Measurements from ENCODE around the gene CNOT11.
"Not testable (repeated sequence)": the region's sequence is repeated elsewhere in the genome, so short reads cannot be mapped to it uniquely, and the experiment has no call there.

Gene CNOT11

DNA sequence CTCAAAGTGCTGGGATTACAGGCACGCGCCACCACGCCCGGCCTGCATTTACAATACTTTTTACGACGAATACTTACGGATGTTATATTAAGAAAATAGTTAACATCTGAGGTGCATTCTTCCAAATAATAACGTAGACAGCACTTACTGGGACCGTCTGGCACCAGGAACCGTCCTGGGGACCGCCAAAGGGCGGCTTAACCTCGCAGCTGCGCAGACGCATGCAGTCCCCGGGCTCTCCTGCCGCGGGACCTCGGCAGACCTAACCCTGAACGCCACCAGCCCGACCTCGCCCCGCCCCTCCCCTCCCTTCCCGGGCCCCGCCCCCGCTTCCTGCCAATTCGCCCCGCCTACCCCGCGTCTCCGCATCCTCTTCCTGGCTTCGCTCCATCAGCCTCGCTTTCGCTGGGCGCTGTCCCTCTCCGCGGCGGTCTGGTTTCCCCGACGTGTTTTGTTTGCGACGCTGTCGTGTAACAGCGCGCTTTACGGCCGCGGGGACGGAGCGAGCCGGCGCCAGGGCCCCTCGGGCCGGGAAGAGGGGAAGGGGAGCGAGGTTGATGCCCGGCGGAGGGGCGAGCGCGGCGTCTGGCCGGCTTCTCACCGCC lies at the start of gene CNOT11:
Gene CNOT11, plus strand, starts transcription at position 479 of the 605 bp plus-strand sequence. Its CDS starts 79 bp downstream, at position 558.
- DNase-seq (ENCODE audit: low spot score): peak; percentile 98

DNA sequence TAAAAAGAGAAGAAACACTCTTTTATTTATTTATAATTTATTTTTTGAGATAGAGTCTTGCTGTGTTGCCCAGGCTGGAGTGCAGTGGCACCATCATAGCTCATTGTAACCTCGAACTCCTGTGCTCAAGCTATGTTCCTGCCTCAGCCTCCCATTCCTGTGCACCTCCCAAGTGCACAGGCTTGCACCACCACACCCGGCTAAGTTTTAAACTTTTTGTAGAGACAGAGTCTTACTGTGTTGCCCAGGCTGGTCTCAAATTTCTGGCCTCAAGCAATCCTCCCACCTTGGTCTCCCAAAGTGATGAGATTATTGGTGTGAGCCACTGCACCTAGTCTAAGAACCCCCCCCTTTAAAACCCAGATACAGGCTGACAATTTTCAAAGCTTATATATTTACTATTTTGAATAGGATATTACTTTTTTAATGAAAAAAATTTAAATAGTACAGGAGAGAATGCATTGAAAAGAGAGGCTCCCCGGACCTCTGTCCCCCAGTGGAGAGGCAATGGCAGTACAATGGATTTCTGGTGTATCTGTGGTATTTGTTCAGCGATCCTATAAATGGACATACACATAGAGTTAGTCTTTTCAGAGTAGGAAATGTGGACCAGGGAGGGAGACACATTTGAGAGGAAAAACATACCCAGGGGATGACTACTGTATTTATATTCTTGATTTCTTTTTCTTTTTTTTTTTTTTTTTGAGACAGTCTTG lies 48.1 kb upstream of the CNOT11 start:
- no peak for DNase-seq (ENCODE audit: low spot score)

DNA sequence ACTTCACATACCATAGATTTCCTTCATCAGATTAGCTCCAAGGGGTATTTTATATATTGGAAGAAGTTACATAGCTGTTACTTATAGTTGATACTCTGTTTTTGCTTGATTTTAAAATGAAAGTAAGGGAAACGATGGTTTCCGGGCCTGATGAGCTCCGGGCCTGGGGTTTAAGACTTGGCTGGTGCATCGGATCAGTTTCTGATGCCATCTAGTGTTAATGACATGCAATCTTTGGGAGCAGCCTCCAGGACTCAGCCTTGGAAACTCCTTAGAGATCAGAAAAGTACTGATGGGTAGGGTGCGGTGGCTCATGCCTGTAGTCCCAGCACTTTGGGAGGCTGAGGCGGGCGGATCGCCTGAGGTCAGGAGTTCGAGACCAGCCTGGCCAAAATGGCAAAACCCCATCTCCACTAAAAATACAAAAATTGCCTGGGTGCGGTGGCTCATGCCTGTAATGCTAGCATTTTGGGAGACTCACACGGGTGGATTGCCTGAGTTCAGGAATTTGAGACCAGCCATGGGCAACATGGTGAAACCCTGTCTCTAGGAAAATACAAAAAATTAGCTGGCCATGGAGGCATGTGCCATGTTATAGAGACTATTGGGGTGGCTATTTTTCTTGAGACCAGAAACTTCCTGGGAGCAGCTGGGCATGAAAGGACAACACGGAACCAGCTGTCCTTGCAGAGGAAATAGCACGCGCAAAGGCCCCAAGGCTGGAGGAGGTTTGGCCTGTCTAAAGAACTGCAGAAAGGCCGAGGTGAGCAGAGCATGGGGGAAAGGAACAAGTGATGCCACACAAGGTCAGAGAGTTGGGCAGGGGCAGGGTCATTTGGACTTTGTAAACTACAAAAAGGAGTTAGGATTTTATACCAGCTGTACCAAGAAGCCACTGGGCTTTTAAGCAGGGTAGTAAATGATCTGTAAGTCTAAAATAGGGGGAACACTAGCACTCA lies 46.9 kb upstream of the CNOT11 start:
- peak; percentile 83 for DNase-seq (ENCODE audit: low spot score)

GRCh38 chr2:101208830-101209229 lies 43.9 kb upstream of the CNOT11 start:
- no peak for DNase-seq (ENCODE audit: low spot score)

GRCh38 chr2:101219246-101219645 lies 33.4 kb upstream of the CNOT11 start:
- no peak for DNase-seq (ENCODE audit: low spot score)

- DNase-seq (ENCODE audit: low spot score): not testable (repeated sequence)
Observed at GRCh38 chr2:101220091-101220490, 32.6 kb upstream of the CNOT11 start.

DNA sequence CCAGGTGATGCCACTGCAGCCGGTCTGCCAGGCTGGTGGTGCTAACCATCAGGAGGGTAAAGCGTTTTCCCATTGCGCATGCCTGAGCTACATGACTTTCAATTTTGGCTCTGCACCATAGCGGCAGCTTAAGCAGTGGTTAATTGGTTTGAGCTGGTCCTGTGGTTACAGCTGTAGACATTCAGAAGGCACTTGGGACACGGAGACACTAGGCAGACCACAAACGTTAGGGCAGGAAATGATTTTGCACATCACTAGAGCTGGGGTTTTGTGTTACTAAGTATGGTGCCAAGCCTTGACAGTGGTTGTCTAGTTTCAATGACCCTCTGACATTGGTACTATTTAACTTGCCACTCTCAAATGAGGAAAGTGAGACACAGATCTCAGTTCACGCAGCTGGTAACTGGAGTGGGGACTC lies 28.9 kb upstream of the CNOT11 start:
- DNase-seq (ENCODE audit: low spot score): no peak

GRCh38 chr2:101230541-101231001 lies 22.1 kb upstream of the CNOT11 start:
- peak; percentile 45 for DNase-seq (ENCODE audit: low spot score)

GRCh38 chr2:101231240-101231639 lies 21.4 kb upstream of the CNOT11 start:
- no peak for DNase-seq (ENCODE audit: low spot score)

GRCh38 chr2:101231937-101232730 lies 20.6 kb upstream of the CNOT11 start:
- DNase-seq (ENCODE audit: low spot score): no peak

GRCh38 chr2:101232770-101233169 lies 19.9 kb upstream of the CNOT11 start:
- DNase-seq (ENCODE audit: low spot score): no peak

- no peak for DNase-seq (ENCODE audit: low spot score)
Observed at GRCh38 chr2:101234169-101234938, 18.3 kb upstream of the CNOT11 start.

DNA sequence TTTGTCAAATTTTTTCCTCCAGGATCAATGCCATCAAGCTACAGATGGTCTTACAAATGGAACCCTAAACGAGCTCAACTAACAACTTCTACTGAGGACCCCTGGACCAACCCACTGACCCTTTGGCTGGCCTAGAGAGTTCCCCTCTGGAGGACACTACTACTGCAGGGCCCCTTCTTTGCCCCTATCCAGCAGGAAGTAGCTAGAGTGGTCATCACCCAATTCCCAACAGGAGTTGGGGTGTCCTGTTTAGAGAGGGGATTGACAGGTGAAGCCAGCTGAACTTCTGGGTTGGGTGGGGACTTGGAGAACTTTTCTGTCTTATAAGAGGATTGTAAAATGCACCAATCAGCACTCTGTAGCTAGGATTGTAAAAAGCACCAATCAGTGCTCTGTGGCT lies 16.7 kb upstream of the CNOT11 start:
- DNase-seq (ENCODE audit: low spot score): not testable (repeated sequence)

GRCh38 chr2:101237944-101238343 lies 14.7 kb upstream of the CNOT11 start:
- DNase-seq (ENCODE audit: low spot score): not testable (repeated sequence)

- no peak for DNase-seq (ENCODE audit: low spot score)
Observed at GRCh38 chr2:101238930-101239759, 13.5 kb upstream of the CNOT11 start.

- DNase-seq (ENCODE audit: low spot score): not testable (repeated sequence)
Observed at GRCh38 chr2:101239760-101240118, 12.9 kb upstream of the CNOT11 start.

- DNase-seq (ENCODE audit: low spot score): not testable (repeated sequence)
Observed at GRCh38 chr2:101240694-101241093, 12.0 kb upstream of the CNOT11 start.

DNA sequence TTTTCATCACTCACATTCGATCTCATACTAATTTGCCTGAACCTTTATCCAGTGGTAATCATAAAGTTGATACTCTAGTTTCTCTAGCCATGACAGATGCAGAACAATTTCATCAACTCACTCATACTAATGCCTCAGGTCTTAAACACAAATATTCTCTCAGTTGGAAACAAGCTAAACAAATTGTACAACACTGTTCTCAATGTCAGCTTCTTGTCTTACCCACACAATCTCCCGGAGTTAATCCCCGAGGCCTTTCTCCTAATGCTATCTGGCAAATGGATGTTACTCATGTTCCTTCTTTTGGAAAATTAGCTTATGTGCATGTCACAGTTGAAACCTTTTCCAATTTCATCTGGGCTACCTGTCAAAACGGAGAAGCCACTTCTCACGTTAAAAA lies 11.5 kb upstream of the CNOT11 start:
- no peak for DNase-seq (ENCODE audit: low spot score)

GRCh38 chr2:101244373-101244772 lies 8.3 kb upstream of the CNOT11 start:
- not testable (repeated sequence) for DNase-seq (ENCODE audit: low spot score)

DNA sequence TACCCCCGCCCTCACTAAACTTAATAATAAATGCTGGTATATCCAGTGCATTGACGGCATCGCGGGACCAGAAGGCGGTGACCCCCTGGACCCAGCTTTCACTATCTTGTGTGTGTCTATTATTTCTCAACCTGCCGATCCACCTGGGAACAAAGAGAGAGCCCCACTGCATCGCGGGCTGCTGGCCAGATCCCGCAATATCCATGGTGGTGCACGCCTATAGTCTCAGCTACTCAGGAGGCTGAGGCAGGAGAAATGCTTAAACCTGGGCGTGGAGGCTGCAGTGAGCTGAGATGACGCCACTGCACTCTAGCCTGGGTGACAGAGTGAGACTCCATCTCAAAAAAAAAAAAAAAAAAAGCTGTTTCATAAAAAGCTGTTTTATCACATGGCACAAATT lies 7.8 kb upstream of the CNOT11 start:
- not testable (repeated sequence) for DNase-seq (ENCODE audit: low spot score)
